ELF-1 (cell line): ENCODE data around the gene ASGR1.

Source experiments
- DNase-seq: peaks from one replicate; pipeline ENCODE4 v3.0.0-alpha.2; 2016; ENCODE audit warnings: low read depth, low spot score

ASGR1 gene

GRCh38 chr17:7124923-7125322 is 54.2 kb downstream of the ASGR1 start:
- DNase-seq = no peak

DNA sequence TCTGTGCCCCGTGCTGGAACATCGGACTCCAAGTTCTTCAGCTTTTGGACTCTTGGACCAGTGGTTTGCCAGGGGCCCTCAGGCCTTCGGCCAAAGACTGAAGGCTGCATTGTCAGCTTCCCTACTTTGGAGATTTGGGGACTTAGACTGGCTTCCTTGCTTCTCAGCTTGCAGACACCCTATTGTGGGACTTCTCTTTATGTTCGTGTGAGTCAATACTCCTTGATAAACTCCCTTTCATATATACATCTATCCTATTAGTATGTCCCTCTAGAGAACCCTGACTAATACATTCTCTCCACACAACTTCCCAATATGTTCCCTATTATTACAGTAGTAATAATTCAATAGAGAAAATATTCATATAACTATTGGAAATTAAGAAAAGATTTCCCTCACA is 55.3 kb downstream of the ASGR1 start:
- no peak for DNase-seq
